ENCODE results near the gene TBC1D4. TPM values are rescaled to one million over a fixed set of nuclear protein-coding genes. Genes with fewer than 3 reads are reported as not detected.
A peak's percentile ranks its signal among the peaks of the same experiment; 100 is the strongest.

TBC1D4 gene
- total RNA-seq, 1 donor from 2014 or later: 47.1 TPM

GRCh38 chr13:75363371-75363770 is 118.6 kb downstream of the TBC1D4 start:
- no peak overlapping the region for H3K4me3 Mint-ChIP-seq
- DNase-seq (ENCODE audit: extremely low spot score, unreplicated experiment): no peak
- no peak overlapping the region for H3K27ac Mint-ChIP-seq
- peaks cover 7% of the 10 kb centered on the region for H3K4me1 Mint-ChIP-seq (ENCODE audit: unreplicated experiment)
- no peak for TF ChIP-seq CTCF (conservative IDR thresholded peaks at IDR 0.05)
- H3K36me3 Mint-ChIP-seq: peaks cover 3% of the 10 kb centered on the region
- H3K9me3 Mint-ChIP-seq: no peaks in the 10 kb centered on the region
- H3K27me3 Mint-ChIP-seq: no peaks in the 10 kb centered on the region

GRCh38 chr13:75362026-75362425 is 119.9 kb downstream of the TBC1D4 start:
- Mint-ChIP-seq H3K4me1 (ENCODE audit: unreplicated experiment) (peaks cover 4% of the 10 kb centered on the region), H3K4me3 (no peak overlapping the region), H3K27me3 (no peaks in the 10 kb centered on the region), H3K27ac (no peak overlapping the region), H3K9me3 (no peaks in the 10 kb centered on the region), H3K36me3 (peaks cover 3% of the 10 kb centered on the region)
- TF ChIP-seq CTCF (conservative IDR thresholded peaks at IDR 0.05): no peak
- DNase-seq (ENCODE audit: extremely low spot score, unreplicated experiment): no peak

GRCh38 chr13:75360170-75360569 is 121.8 kb downstream of the TBC1D4 start:
- H3K4me3 Mint-ChIP-seq: no peak overlapping the region
- DNase-seq (ENCODE audit: extremely low spot score, unreplicated experiment): no peak
- TF ChIP-seq CTCF (conservative IDR thresholded peaks at IDR 0.05): no peak
- H3K36me3 Mint-ChIP-seq: peaks cover 8% of the 10 kb centered on the region
- no peaks in the 10 kb centered on the region for H3K9me3 Mint-ChIP-seq
- peaks cover 5% of the 10 kb centered on the region for H3K4me1 Mint-ChIP-seq (ENCODE audit: unreplicated experiment)
- H3K27ac Mint-ChIP-seq: no peak overlapping the region
- no peaks in the 10 kb centered on the region for H3K27me3 Mint-ChIP-seq

- H3K27me3 Mint-ChIP-seq: no peaks in the 10 kb centered on the region
- H3K4me3 Mint-ChIP-seq: no peak overlapping the region
- H3K27ac Mint-ChIP-seq: no peak overlapping the region
- peaks cover 10% of the 10 kb centered on the region for H3K36me3 Mint-ChIP-seq
- no peaks in the 10 kb centered on the region for H3K9me3 Mint-ChIP-seq
- no peak for TF ChIP-seq CTCF (conservative IDR thresholded peaks at IDR 0.05)
- no peak for DNase-seq (ENCODE audit: extremely low spot score, unreplicated experiment)
- H3K4me1 Mint-ChIP-seq (ENCODE audit: unreplicated experiment): peaks cover 5% of the 10 kb centered on the region
These were observed 122.7 kb downstream of the TBC1D4 start for GRCh38 chr13:75359266-75359665.

GRCh38 chr13:75357576-75358289 is 124.2 kb downstream of the TBC1D4 start:
- no peak overlapping the region for H3K4me3 Mint-ChIP-seq
- H3K27me3 Mint-ChIP-seq: no peaks in the 10 kb centered on the region
- H3K27ac Mint-ChIP-seq: peak overlapping the region; percentile 10
- peak; percentile 75 for TF ChIP-seq CTCF (conservative IDR thresholded peaks at IDR 0.05)
- DNase-seq (ENCODE audit: extremely low spot score, unreplicated experiment): no peak
- H3K9me3 Mint-ChIP-seq: no peaks in the 10 kb centered on the region
- peaks cover 5% of the 10 kb centered on the region for H3K4me1 Mint-ChIP-seq (ENCODE audit: unreplicated experiment)
- peaks cover 21% of the 10 kb centered on the region for H3K36me3 Mint-ChIP-seq

Measured in type B pancreatic cell (in vitro differentiated cells).